Gastroesophageal sphincter (tissue), 4 donors: Measurements from ENCODE around the gene STAM. TPM values are rescaled to one million over a fixed set of nuclear protein-coding genes. Genes with fewer than 3 reads are reported as not detected.
A peak's percentile ranks its signal among the peaks of the same experiment; 100 is the strongest.

Source experiments
- ATAC-seq: fragments of 150-250 bp; one replicate; pipeline ENCODE4 v1.9.1; 2016; ENCODE audit warnings: mild to moderate bottlenecking, moderate library complexity
- H3K27ac ChIP-seq, 4 donors: fragments of 200-600 bp; sonication (generic) in 3 of 4; 1 replicate in 3 of 4; 2 replicates in 1 of 4; pipeline ENCODE4 v1.5.1; 2016 to 2019
- H3K27me3 ChIP-seq: fragments of 200-600 bp; sonication (generic); one replicate; pipeline ENCODE4 v1.5.1; 2019
- H3K36me3 ChIP-seq, 2 donors: fragments of 200-600 bp; sonication (generic); one replicate each; pipeline ENCODE4 v1.5.1; 2019; ENCODE audit warnings: control low read depth in 1 of 2
- H3K4me1 ChIP-seq, 3 donors: fragments of 200-600 bp; sonication (generic); 1 replicate in 2 of 3; 2 replicates in 1 of 3; pipeline ENCODE4 v1.5.1; 2016 to 2019; ENCODE audit warnings: control low read depth in 2 of 3
- H3K4me3 ChIP-seq, 2 donors: fragments of 200-600 bp; sonication (generic); one replicate each; pipeline ENCODE4 v1.5.1; 2019; ENCODE audit warnings: mild to moderate bottlenecking in 1 of 2, moderate library complexity in 1 of 2
- H3K9me3 ChIP-seq, 3 donors: fragments of 200-600 bp; sonication (generic); one replicate each; pipeline ENCODE4 v1.5.1; 2017 to 2019; ENCODE audit warnings: control low read depth in 2 of 3
- EP300 ChIP-seq: sonication (generic); formaldehyde crosslinking; IDR thresholded peaks from one replicate; pipeline ENCODE4 v1.6.1; 2017; ENCODE audit warnings: antibody characterized with exemption, mild to moderate bottlenecking
- POLR2A ChIP-seq, 2 donors: fragments of 450-650 bp; IDR thresholded peaks; one replicate each; pipeline ENCODE4 v1.6.1; 2017; ENCODE audit warnings: antibody characterized with exemption in 2 of 2, mild to moderate bottlenecking in 2 of 2, moderate library complexity in 1 of 2
- POLR2AphosphoS5 ChIP-seq: sonication (generic); formaldehyde crosslinking; IDR thresholded peaks from one replicate; pipeline ENCODE4 v1.6.1; 2017; ENCODE audit warnings: antibody characterized with exemption
- WGBS, 2 donors: methylation state at CpG; one replicate each; pipeline ENCODE4 v1.1.5; 2018; ENCODE audit warnings: low coverage in 1 of 2; 5-methylcytosine and 5-hydroxymethylcytosine counted together
- total RNA-seq, 4 donors: library from RNA; depleted of rRNA; stranded (reverse); fragments of >200 nt; gene quantifications; one replicate each; pipeline ENCODE4 v1.1.0, GENCODE V29; 2016
- TF ChIP-seq, protein P1 (sequence below), 4 experiments: fragments of 200-600 bp in 2 of 4; fragments of 450-650 bp in 2 of 4; sonication (generic) in 1 of 4; IDR thresholded peaks; one replicate each; pipeline ENCODE4 v1.5.1; 2017 to 2019; ENCODE audit warnings: antibody characterized with exemption in 4 of 4, mild to moderate bottlenecking in 2 of 4, moderate library complexity in 2 of 4

STAM gene
- total RNA-seq, 4 donors from 2014 or later, result 14.9 to 192 (median 19.2) TPM

DNA sequence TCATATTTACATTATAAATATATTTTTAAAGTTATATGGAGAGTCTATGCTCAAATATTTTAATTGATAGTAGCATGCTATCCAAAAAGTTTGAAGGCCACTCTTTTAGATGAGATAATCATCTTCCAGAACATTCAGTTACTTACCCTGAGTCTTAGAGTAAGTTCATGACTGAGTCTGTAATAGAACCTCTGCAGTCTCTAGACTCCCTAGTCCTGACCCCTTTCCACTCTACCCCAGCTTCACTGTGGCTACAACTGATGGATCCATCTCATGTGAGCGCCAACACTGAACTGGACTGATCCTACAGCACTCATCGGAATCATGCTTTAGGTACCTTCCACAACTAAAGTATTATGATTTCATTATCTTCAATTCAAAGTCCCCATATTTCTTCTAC, 36.9 kb upstream of the STAM start:
- TF ChIP-seq POLR2A (IDR thresholded peaks at IDR 0.05) (no peak), POLR2AphosphoS5 (no peak), EP300 (no peak)
- TF ChIP-seq, protein P1, sequence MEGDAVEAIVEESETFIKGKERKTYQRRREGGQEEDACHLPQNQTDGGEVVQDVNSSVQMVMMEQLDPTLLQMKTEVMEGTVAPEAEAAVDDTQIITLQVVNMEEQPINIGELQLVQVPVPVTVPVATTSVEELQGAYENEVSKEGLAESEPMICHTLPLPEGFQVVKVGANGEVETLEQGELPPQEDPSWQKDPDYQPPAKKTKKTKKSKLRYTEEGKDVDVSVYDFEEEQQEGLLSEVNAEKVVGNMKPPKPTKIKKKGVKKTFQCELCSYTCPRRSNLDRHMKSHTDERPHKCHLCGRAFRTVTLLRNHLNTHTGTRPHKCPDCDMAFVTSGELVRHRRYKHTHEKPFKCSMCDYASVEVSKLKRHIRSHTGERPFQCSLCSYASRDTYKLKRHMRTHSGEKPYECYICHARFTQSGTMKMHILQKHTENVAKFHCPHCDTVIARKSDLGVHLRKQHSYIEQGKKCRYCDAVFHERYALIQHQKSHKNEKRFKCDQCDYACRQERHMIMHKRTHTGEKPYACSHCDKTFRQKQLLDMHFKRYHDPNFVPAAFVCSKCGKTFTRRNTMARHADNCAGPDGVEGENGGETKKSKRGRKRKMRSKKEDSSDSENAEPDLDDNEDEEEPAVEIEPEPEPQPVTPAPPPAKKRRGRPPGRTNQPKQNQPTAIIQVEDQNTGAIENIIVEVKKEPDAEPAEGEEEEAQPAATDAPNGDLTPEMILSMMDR (IDR thresholded peaks at IDR 0.05), result no peak
- Histone ChIP-seq H3K9me3 (no peaks in the 10 kb centered on the region), H3K4me3 (no peak overlapping the region), H3K36me3 (peaks cover 0 to 8% of the 10 kb centered on the region in 2 donors), H3K27ac (no peak overlapping the region), H3K27me3 (no peaks in the 10 kb centered on the region), H3K4me1 (peaks cover 0 to 32% (median 0%) of the 10 kb centered on the region in 3 donors)
- ATAC-seq, result no peak
- WGBS, 2 donors, result 29 to 39% methylated on average over 2 of the region's 2 CpGs

DNA sequence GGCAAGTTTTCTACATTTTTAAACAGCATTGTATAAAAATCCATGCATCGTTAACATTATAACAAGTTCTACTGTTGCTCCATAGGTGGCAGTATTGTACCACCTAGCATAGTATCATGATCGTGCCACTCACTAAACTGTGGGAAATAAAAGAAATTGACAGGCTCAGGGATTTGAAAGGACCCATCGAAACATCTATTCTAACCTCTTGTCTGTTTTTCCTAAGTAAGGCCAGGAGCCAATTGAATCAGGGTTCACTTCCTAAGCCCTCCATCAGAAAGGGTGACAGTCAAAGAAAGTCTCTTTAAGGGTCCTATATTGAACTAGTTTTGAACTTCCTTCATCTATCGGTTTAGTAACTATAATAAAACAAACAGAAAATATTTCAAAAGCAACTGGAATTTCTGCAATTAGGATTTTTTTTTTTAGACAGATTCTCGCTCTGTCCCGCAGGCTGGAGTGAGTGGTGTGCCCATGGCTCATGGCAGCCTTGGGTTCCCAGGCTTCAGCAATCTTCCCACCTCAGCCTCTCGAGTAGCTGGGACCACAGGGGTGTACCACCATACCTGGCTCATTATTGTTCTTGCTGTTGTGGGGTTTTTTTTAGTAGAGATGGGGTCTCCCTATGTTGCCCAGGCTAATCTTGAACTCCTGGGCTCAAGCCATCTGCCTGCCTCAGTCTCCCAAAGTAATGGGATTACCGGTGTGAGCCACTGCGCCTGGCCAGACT, 36.2 kb upstream of the STAM start:
- Histone ChIP-seq H3K27ac (no peak overlapping the region), H3K4me3 (no peak overlapping the region), H3K36me3 (peaks cover 0 to 1% of the 10 kb centered on the region in 2 donors), H3K27me3 (no peaks in the 10 kb centered on the region), H3K9me3 (no peaks in the 10 kb centered on the region), H3K4me1 (peaks cover 0 to 32% (median 0%) of the 10 kb centered on the region in 3 donors)
- TF ChIP-seq, protein P1 (IDR thresholded peaks at IDR 0.05), result peak; percentile 73 to 89 (median 84)
- no peak for TF ChIP-seq POLR2AphosphoS5
- ATAC-seq, result peak; percentile 58
- 47 to 56% methylated on average over 8 to 9 of the region's 9 CpGs for WGBS, 2 donors

DNA sequence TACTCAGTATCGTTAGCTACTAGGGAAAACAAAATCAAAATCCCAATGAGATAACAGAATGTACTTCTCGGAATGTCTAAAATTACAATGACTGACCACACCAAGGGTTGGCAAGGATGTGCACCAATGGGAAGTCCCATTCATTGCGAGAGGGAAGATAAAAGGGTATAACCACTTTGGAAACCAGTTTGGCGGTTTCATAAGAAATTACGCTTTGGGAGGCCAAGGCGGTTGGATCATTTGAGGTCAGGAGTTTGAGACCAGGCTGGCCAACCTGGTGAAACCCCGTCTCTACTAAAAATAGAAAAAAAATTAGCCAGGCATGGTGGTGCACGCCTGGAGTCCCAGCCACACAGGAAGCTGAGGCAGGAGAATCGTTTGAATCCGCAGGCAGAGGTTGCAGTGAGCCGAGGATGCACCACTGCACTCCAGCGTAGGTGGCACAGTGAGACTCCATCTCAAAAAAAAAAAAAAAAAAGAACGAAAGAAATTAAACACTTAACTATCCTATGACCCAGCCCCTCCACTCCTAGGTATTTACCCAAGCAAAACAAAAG, 34.4 kb upstream of the STAM start:
- no peak overlapping the region for H3K4me3 ChIP-seq
- H3K36me3 ChIP-seq, result no peaks in the 10 kb centered on the region
- no peaks in the 10 kb centered on the region for H3K27me3 ChIP-seq
- no peak for ATAC-seq
- H3K4me1 ChIP-seq, result peaks cover 0 to 47% (median 0%) of the 10 kb centered on the region in 3 donors
- no peaks in the 10 kb centered on the region for H3K9me3 ChIP-seq
- 82 to 88% methylated on average over 12 to 13 of the region's 13 CpGs for WGBS, 2 donors
- TF ChIP-seq, protein P1 (IDR thresholded peaks at IDR 0.05), result no peak
- TF ChIP-seq EP300 (no peak), POLR2A (IDR thresholded peaks at IDR 0.05) (no peak), POLR2AphosphoS5 (no peak)
- H3K27ac ChIP-seq, result no peak overlapping the region

DNA sequence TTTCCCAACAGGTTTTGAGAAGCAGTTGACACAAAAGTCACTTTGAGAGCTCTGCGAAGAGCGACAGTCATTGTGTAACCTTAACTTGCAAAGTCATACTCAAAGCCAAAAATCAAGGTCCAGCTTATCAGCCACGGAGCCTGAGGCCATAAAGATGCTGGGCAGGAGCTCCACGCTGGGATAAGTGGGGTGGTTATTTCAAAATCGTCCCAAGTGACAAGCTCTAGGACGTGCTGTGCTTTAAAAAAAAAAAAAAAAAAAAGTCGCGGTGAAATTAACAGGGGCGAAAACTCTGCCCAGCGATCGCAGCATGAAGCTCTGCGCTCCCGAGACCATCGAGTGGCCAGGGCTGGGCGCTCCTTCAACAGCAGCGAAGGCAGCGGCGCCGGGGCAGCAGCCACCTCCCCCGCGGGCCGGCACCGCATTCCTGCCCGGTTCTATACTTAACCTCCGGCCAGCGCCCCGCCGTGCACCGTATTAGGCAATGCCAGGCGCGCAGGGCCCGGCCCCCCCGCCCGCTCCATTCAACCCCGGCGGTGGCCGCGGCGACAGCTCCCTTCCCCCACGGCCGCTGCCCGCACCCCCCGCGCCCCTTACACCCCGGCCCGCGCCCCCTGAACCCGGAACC, 27.4 kb upstream of the STAM start:
- peak; percentile 26 for TF ChIP-seq POLR2AphosphoS5
- TF ChIP-seq, protein P1 (IDR thresholded peaks at IDR 0.05), result no peak
- TF ChIP-seq EP300, result no peak

More for the DNA sequence above, 27.4 kb upstream of the STAM start:
- 4 to 5% methylated on average over 26 to 29 of the region's 48 CpGs for WGBS, 2 donors
- Histone ChIP-seq H3K27ac (peak overlapping the region; percentile 96 to 99 (median 98)), H3K4me3 (peak overlapping the region; percentile 89 to 96), H3K27me3 (peaks cover 5% of the 10 kb centered on the region), H3K36me3 (no peaks in the 10 kb centered on the region), H3K9me3 (no peaks in the 10 kb centered on the region), H3K4me1 (peaks cover 0 to 38% (median 0%) of the 10 kb centered on the region in 3 donors)
- ATAC-seq, result peak; percentile 90
